H54 (cell line): ENCODE data around the gene PNPLA6.

Source experiments
- DNase-seq: peaks from one replicate; pipeline ENCODE4 v3.0.0; 2011; ENCODE audit warnings: low spot score, mixed read lengths; ENCODE audit not compliant: insufficient read length
- FAIRE-seq: peaks from 3 replicates; lab custom pipeline; 2011; peaks lifted over from hg19 to GRCh38; lab: Jason Lieb, UNC
- POLR2A ChIP-seq: IDR thresholded peaks from 2 replicates; pipeline ENCODE4 v1.6.1; 2011; ENCODE audit warnings: low read depth, mild to moderate bottlenecking, low read length

PNPLA6 gene

DNA sequence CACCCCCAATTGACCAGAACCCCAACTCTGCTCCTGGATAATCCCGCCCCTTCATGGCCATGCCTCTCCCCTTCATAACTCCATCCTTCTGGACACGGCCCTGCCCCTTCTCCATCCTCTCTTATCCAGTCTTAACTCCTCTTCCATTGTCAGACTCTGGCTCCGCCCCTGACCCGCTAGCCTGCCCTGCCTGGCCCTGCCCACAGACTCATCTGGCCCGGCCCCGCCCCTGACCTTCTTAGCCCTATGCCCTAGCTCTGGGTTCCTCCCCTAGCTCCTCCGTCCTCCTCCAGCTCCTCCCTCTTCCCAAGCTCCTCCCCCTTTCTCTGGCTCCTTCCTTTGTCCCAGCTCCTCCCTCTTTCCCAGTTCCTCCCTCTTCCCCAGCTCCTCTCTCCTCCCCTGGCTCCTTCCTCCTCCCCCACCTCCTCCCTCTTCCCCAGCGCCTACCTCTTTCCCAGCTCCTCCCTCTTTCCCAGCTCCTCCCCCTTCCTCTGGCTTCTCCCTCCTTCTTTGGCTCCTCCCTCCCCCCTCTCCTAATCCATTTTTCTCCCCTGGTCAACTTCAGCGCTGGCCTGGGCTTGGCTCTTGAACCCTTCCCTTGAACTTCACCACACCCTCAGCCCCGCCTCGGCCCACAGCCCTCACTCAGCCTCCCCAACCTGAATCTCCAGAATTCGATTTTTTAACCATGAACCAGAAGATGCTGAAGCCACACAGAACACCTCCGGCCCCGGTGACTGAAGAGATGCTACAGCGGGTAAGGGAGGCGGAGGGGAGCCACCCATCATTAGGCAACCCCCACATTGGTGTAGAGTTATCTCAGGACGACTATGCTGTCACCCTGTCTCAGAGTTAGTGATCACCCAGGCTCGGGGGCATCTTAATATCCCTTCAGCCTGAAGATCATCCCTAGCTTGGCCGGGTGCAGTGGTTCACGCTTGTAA is 28.9 kb upstream of the PNPLA6 start:
- peak; percentile 90 for DNase-seq
- FAIRE-seq: peak; percentile 89
- no peak for TF ChIP-seq POLR2A

DNA sequence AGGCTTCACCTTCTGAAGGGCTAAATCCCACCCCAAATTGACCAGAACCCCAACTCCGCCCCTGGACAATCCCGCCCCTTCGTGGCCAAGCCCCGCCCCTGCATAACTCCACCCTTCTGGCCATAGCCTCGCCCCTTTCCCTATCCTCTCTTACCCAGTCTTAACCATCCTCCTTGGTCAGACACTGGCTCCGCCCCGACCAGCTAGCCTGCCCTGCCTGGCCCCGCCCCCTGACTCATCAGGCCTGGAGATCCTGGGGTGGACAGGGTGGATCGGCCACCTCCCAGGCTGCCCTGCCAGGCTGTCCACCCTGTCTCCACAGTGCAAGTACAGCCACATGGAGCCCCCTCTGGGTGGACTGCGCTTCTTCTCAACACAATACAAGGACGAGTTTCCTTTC is 27.6 kb upstream of the PNPLA6 start:
- no peak; the same call in 1 of the 2 replicates for TF ChIP-seq POLR2A
- peak; percentile 92 for FAIRE-seq
- peak; percentile 96 for DNase-seq

DNA sequence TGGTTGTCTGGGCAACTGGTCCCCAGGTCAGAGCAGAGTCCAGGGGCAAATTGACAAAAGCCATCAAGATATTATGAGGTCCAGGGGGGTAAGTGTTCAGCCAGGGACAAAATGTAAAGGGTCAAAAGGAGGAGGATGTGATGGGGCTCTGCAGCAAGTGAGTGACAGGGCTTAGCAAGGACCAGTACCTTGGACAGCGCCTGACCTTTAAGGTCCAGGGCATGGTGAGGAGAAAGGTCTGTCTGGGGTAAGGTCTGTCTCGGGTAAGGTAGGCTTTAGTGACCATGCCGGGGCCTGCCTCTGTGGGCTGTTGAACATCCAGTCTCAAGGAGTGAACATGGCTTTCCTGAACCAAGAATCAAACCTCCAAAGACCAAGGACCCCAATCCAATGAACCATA is 25.9 kb upstream of the PNPLA6 start:
- TF ChIP-seq POLR2A: no peak
- DNase-seq (no peak), FAIRE-seq (no peak)

DNA sequence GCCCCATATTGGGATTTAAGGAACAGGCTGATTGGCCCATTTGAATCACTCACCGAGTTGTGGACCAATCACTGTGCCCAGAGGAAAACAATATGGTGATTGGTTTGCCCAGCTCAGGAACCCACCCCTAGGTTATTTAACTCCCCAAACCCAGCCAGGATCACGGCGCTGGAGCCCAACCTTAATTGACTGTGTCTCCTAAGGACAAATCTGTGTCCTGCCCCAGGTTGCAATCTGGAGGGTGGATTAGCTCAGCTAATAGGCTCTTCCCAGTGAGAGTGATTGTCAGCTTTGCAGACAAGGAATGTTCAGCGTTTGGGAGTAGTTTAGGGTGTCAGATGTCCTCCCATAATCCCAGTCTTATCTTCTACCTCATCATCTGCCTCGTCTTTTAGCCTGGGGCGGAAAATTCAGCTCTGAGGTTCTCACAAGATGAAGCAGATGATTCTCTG is 23.1 kb upstream of the PNPLA6 start:
- DNase-seq (no peak), FAIRE-seq (no peak)
- TF ChIP-seq POLR2A: no peak

DNA sequence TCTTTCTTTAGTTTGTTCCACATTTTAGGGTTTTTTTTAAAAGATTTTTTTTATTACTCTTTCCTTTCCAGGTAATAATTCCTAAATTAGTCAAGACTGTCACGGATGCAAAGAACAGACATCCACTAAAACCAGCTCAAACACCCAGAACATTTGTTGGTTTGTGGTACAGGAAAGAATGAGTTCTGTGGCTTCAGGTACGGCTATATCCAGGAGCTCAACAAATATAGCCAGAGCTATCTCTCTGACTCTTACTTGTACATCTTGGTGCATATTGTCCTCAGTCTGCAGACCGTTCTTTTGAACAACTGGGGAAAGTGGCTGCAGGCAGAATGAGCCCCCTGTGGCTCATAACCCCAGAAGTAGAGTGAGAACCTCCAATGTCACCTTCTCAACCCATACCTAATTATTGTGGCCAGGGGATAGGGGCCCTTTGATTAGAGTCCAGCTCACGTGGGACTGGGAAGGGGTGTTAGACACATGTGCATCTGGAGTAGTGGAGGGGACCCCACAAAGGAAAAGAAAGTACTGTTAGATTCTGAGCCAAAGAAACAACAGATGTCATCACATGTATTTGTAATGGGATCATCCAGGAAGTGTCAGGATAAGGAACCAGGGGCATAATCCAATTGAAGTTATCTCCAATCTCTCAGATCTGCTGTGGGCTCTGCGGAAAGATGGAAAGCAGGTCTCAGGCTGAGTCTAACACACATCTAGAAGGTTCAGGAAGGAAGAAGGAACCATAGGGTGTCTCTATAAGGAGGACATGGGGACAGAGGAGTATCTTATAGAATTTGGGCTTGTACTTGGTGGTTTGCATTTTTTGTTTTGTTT is 21.5 kb upstream of the PNPLA6 start:
- TF ChIP-seq POLR2A: no peak
- FAIRE-seq (no peak), DNase-seq (no peak)

DNA sequence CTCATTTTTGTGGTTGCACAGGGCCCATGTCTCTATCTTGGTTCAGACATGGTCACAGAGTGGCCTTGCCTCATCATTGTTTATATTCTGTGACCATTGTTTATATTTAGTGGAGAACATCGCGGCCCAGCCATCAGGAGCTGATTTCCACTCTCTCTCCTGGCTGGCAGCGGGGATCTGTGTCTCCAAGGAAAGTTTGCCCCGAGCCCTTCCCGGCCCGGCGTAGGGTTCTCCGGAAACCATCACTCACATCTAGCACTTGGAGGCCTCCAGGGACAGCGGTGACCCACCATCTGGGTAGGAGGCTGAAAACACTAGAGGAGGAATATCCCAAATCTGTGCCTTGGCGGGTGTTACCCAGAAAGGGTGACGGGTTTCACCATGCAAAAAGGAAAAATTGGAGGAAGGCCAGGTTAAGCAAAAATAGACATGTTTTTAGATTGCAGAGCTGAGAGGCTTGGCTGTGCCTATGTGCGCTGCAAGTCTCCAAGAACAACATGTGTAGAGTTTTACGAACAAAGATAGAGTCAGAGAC is 20.3 kb upstream of the PNPLA6 start:
- no peak for DNase-seq
- TF ChIP-seq POLR2A: no peak
- no peak for FAIRE-seq

DNA sequence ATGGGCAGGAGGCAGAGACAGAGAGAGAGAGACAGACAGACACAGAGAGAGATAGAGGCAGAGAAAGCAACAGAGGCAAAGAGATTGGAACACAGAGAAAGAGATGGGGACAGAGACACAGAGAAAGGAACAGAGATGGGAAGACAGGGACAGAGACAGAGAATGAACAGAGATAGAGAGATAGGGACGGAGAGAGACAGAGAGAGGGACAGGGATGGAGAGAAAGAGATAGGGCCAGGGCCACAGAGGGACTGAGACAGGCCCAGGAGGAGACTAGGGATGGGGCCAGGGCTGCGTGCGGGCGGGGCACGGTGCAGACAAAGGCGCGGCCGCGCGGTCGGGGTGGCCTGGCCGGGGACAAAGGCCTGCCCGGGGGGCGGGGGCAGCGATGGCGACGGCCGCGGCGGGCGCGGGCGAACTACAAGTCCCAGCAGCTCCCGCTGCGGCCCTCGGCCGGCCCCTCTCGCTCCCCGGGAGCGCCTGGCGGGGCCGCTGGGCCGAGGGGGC is 19.8 kb upstream of the PNPLA6 start, which contains the start of gene ZNF358:
Gene ZNF358, plus strand, starts transcription at position 459 of the 507 bp plus-strand sequence. CDS start 3,140 bp downstream, outside the sequence.
- DNase-seq (peak; percentile 91), FAIRE-seq (no peak)
- peak; percentile 42 for TF ChIP-seq POLR2A

DNA sequence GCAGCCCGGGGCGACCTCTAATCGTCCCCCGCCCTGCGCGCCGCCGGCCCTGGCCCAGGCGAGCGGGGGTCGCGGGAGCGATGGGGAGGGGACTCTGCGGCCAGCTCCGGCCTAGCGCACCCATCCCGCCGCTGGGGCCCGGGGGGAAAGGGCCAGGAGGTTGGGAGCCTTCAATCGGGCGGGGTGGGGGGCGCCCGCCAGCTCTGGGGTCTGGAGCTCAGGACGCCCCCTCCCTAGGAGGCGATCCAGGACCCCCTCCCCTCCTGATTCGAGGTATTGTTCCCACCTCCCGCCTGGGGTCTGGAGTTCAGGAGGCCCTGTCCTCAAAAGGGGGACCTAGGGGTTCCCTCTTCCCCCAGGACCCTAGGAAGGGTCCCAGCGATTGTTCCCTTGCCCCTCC is 19.2 kb upstream of the PNPLA6 start:
- DNase-seq: no peak
- TF ChIP-seq POLR2A: no peak
- FAIRE-seq: no peak

DNA sequence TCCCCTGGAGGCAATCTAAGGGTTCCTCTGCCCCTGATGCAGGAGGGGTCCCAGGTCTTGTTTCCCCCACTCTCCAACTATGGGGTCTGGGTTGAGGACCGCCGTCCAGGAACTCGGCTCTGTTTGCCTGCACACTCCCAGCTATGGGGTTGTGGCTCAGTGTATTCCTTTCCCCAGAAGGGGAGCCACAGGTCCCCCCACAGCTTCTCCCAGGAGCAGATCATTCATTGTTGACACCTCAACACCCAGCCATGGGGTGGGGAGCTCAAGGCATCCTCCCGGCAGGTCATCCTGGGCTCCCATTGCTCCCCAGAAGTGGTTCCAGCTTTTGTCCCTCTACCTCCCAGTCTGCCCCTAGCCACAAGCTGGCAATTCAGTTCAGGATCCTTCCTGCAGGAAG is 18.6 kb upstream of the PNPLA6 start:
- DNase-seq (no peak), FAIRE-seq (no peak)
- TF ChIP-seq POLR2A: no peak

DNA sequence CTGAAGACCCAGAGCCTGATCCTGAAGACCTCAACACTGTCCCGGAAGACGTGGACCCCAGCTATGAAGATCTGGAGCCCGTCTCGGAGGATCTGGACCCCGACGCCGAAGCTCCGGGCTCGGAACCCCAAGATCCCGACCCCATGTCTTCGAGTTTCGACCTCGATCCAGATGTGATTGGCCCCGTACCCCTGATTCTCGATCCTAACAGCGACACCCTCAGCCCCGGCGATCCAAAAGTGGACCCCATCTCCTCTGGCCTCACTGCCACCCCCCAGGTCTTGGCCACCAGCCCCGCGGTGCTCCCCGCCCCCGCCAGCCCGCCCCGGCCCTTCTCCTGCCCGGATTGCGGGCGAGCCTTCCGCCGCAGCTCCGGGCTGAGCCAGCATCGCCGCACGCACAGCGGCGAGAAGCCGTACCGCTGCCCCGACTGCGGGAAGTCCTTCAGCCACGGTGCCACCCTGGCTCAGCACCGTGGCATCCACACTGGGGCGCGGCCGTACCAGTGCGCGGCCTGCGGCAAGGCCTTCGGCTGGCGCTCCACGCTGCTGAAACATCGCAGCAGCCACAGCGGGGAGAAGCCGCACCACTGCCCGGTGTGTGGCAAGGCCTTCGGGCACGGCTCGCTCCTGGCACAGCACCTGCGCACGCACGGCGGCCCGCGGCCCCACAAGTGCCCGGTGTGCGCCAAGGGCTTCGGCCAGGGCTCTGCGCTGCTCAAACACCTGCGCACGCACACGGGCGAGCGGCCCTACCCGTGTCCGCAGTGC is 16.0 kb upstream of the PNPLA6 start:
- no peak for FAIRE-seq
- no peak for TF ChIP-seq POLR2A
- no peak for DNase-seq

DNA sequence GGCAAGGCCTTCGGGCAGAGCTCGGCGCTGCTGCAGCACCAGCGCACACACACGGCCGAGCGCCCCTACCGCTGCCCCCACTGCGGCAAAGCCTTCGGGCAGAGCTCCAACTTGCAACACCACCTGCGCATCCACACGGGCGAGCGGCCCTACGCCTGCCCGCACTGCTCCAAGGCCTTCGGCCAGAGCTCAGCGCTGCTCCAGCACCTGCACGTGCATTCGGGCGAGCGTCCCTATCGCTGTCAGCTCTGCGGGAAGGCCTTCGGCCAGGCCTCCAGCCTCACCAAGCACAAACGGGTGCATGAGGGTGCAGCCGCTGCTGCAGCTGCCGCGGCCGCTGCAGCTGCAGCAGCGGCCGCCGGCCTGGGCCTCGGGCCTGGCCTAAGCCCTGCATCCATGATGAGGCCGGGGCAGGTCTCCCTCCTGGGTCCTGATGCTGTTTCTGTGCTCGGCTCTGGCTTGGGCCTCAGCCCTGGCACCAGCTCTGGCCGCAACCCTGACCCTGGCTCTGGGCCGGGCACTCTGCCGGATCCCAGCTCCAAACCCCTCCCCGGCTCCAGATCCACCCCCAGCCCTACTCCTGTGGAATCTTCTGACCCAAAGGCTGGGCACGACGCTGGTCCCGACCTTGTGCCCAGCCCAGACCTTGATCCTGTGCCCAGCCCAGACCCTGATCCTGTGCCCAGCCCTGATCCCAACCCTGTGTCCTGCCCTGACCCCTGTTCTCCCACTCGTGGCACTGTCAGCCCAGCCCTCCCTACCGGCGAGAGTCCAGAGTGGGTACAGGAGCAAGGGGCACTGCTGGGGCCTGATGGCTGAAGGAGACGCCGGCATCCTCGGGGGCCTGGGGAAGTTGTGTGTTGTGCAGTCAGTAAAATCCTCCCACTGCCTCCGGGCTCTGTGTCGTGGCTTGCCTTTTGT is 15.1 kb upstream of the PNPLA6 start:
- DNase-seq (no peak), FAIRE-seq (no peak)
- no peak for TF ChIP-seq POLR2A

DNA sequence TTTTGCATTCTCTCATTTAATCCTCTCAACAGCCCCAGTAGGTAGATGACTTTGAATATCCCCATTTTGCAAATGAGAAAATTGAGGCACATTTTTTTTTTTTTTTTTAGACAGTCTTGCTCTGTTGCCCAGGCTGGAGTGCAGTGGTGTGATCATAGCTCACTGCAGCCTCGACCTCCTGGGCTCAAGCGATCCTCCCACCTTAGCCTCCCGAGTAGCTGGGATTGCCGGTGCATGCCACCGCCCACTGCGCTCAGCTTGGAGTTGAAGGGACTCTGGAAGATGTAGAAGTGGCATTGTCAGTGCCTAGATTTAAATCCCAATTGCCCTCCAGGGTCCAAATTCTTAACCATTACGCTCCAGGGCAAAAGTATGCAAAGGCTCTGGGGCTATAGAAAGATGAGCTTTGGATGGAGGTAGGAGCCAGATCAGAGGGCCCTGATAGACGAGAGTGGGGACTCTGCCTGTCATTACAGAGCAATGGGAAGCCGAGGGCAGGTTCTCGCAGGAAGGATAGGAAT is 13.9 kb upstream of the PNPLA6 start:
- FAIRE-seq (no peak), DNase-seq (no peak)
- TF ChIP-seq POLR2A: no peak
